Left renal cortex interstitium (tissue), 4 donors: ENCODE data around the gene ZC3H15. TPM values are rescaled to one million over a fixed set of nuclear protein-coding genes. Genes with fewer than 3 reads are reported as not detected.
"Not testable (repeated sequence)": the region's sequence is repeated elsewhere in the genome, so short reads cannot be mapped to it uniquely, and the experiment has no call there.

Source experiments
- DNase-seq, 4 donors: peaks; one replicate each; pipeline ENCODE4 v3.0.0-alpha.2; 2013; ENCODE audit warnings: low read depth in 4 of 4, low spot score in 2 of 4, missing footprints in 1 of 4
- polyA plus RNA-seq, 4 donors: library from polyadenylated mRNA; unstranded; fragments of 120-200 nt; gene quantifications; one replicate each; pipeline ENCODE4 v1.2.1, GENCODE V29; 2013; ENCODE audit not compliant: insufficient read length in 4 of 4

ZC3H15 gene
- polyA plus RNA-seq, 4 donors: 99.7 to 129 (median 117) TPM

DNA sequence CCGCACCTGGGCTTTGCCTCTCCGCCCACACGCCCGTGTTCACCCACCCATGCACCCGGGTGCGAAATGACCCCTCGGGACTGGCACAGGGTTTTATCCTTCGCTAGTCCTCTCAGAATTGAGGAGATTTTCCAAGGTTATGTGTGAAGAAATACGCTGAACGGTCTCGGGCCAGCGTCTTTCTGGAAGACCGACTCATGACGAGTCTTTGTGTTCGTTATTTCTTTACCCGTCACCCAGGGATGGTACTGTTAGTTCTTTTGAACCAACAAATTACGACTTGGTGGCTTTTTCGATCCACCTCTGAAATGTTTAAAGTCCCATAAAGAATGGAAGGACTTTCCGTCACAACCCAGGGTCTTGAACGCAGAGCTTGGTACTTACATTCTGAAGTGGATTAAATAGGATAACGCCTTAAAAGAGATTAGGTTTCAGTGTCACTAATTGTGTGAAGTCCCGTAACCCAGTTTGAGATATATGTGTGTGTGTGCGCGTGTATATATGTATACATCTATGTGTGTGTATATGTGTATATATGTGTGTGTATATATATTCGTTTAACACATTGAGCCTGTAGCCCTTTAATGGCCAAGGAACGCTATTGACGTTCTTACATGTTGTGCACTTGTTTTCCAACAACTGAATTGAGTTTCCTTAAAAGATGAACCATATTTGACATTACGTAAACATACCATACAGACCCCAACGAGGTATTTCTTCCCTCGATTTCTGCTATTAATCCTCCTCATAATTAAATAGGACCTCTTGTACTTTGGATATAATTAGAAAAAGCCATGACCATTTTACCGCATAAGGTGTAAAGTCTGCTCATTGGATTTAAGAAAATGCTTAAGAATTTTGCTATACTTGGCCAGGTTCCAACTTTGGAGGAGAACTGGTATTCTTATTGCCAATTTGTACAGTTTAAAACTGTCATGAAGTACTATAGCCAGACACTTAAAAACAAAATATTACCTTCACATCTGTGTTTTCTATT is 889 bp downstream of the ZC3H15 start:
- DNase-seq: peak in 2 of 4 donors; percentile 28 to 80

DNA sequence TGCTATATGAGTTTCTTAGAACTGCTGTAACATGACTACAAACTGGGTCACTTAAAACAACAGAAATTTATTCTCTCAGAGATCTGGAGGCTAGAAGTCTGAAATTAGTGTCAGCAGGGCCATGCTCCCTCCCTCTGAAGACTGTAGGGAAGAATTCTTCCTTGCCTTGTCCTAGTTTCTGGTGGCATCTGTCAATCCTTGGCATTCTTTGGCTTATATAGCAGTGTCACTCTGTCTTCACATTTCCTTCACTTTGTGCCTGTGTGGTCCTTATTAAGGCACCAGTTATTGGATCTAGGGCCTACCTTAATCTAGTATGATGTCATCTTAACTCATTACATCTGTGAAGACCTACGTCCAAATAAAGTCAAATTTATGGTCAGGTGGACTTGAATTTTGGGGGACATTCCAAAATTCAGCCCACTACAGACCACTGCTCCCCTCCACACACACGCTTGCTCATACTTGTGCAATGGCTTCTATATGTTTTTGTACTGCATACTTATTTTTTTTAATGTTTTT is 7.6 kb downstream of the ZC3H15 start:
- no peak for DNase-seq

DNA sequence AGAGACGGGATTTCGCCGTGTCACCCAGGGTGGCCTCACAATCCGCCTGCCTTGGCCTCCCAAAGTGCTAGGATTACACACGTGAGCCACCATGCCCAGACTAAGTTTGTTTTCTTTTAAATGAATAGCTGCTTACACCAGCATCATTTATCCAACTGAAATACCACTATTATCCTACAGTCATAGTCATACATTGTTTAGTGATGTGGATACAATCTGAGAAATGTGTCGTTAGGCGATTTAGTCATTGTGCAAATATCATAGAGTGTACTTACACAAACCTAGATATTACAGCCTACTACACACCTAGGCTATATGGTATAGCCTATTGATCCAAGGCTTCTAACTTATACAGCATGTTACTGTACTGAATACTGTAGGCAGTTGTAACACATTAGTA is 10.3 kb downstream of the ZC3H15 start:
- no peak for DNase-seq

DNA sequence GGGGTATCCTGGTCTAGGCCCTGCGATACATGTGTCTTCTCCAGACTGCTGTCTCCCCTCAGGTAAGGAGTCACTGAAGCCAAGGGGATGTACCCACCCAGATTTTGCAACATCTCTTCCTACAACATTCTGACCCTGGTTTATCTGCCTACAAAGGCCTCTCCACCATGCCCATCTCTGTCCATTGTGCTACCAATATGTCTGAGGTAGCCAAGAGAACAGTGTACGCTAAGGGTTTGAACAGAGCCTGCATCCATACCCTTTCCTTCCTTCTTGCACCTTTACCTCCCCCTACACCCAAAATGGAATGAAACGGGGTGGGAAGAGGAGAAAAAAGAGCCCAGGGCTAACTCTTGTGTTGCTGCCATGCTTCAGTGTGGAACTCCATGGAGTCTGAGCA is 11.9 kb downstream of the ZC3H15 start:
- DNase-seq: no peak

DNA sequence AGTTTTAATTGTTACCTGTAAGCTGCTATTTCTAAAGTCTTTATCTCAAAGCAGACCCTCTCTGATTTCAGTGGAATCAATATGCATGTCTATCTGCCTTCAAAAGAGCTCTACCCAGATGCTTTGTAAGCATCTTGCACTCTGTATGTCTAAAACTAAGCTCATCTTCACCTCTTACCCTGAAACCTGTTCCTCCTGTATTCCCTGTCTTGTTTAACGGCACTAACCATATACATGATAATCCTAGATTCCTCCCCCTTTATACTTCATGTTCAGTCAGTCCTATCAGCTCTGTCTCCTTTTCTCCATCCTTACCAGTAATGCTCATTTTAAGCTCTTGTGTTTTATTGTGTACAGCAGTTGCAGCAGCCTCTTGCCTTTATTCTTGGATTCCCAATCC is 12.8 kb downstream of the ZC3H15 start:
- DNase-seq: no peak

DNA sequence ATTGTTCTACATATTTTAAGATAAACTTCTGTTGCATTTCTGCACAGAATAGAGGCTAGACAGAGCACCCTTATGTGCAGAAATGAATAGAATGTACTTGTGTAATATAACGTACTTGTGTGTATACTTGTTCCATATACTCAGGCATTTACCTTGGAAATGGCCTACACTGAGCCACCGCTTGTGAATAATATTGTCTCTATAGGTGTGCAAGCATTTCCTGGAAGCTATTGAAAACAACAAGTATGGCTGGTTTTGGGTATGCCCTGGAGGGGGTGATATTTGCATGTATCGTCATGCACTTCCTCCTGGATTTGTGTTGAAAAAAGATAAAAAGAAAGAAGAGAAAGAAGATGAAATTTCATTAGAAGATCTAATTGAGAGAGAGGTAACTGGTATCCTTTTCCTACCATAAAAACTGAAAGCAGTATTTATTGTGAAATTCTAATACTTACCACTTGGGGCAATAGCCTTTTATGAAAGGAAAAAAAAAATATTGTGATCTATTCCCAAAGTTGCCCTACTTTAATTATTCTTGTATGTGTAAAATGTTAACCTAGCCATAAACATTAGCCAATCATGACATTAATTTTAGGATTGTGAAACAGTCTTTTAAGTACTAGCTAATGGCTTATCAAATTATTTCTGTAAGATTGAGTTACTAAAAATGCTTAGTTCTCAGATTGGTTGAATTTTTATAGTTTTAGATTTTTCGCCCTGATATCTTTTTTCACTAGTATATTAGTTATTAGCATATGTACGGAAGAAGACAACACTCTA is 18.0 kb downstream of the ZC3H15 start:
- DNase-seq: no peak

DNA sequence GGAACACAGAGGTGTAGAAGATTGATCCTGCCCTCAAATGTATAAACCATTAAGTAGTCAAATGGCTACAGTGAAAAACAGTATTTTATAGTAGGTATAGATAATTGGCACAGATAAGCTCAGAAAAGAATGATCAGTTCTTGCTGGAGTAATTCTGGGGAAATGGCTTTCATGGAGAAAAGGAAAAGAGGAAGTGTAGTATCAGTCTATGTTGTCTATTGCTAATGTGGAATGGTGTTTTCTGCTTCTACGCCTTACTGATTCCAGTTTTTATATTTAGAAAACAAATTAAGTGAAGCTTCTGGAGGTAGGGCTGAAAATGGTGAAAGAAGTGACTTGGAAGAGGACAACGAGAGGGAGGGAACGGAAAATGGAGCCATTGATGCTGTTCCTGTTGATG is 22.2 kb downstream of the ZC3H15 start:
- no peak for DNase-seq

DNA sequence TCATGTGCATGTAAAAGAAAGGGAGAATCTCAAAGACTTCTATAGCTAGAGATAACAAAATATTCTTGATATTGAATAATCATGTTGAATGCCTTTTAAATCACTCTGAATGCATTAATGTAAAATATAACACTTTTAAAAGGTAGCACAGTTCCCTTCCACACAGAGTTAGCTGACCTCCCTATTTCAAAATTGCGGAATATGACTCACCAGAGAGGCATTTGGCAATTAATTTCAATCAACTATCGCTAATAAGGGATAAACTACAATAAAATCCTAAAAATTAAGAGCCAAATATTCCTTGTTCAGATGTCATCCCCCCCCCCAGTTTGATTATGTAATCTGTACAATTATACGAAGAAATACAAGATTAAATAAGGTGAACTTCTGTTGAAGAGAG is 29.3 kb downstream of the ZC3H15 start:
- DNase-seq: no peak

DNA sequence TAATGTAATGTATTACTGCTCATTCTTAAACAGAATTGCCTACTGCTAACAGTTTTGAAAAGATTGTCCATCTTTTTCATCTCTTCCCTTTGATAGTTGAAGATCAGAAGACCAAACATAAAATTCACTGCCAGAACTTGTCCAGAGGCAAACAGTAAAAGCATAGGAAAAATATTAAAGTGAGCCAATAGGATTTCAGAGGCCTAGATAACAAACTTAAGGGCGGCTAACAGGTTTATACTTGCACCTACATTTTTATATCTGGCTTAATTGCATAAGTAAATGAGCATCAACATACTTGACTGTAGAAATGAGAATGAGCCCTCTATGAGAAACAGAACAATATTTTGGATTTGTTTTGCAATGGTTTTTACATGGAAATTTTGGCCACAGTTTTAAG is 30.3 kb downstream of the ZC3H15 start:
- no peak for DNase-seq

DNA sequence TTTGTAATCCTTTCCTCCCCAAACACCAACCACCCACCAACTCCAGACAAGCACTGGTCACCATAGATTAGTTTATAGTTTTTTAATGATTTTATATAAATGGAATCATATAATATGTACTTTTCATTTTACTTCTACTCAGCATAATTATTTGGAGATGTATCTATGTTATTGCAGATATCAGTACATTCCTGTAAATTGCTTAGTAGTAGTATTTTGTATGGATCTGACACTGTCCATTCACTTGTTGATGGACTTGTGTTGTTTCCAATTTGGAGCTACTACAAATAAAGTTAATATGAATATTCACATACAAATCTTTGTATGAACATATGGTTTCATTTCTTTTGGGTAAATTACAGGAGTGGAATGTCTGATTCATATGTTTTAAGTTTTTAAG is 31.0 kb downstream of the ZC3H15 start:
- DNase-seq: no peak

DNA sequence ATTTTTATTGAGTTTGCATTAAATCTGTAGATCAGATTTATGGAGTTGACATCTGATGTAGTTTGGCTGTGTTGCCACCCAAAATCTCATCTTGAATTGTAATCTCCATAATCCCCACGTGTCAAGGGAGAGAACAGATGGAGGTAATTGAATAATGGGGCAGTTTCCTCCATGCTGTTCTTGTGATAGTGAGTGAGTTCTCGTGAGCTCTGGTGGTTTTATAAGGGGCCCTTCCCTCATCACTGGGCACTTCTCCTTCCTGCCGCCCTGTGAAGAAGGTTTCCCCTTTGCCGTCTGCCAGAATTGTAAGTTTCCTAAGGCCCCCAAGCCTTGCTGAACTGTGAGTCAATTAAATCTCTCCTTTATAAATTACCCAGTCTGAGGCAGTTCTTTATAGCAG is 32.2 kb downstream of the ZC3H15 start:
- DNase-seq: no peak

DNA sequence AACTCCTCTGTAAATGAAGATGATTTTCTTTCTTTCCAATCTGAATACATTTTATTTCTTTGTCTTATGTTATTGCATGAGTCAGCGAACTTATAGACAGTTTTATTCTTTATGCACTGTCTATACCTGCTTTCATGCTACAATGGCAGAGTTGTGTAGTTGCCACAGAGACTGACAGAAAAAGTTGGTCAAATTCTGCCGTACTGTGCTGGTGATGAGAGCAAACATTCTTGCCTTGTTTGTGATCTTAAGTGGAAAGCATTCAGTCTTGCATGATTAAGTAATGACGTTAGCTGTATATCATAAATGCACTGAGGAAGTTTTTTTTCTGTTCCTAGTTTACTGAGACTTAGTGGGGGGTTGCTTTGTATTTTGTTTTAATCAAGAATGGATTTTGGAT is 32.9 kb downstream of the ZC3H15 start:
- DNase-seq: no peak

DNA sequence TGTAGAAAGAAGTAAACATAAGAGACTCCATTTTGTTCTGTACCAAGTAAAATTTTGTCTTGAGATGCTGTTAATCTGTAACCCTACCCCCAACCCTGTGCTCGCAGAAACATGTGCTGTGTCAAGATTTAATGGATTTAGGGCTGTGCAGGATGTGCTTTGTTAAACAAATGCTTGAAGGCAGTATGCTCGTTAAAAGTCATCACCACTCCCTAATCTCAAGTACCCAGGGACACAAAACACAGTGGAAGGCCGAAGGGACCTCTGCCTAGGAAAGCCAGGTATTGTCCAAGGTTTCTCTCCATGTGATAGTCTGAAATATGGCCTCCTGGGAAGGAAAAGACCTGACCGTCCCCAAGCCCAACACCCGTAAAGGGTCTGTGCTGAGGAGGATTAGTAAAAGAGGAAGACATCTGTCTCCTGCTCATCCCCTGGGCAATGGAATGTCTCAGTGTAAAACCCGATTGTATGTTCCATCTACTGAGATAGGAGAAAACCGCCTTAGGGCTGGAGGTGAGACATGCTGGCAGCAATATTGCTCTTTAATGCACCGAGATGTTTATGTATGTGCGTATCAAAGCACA is 35.6 kb downstream of the ZC3H15 start:
- not testable (repeated sequence) for DNase-seq

DNA sequence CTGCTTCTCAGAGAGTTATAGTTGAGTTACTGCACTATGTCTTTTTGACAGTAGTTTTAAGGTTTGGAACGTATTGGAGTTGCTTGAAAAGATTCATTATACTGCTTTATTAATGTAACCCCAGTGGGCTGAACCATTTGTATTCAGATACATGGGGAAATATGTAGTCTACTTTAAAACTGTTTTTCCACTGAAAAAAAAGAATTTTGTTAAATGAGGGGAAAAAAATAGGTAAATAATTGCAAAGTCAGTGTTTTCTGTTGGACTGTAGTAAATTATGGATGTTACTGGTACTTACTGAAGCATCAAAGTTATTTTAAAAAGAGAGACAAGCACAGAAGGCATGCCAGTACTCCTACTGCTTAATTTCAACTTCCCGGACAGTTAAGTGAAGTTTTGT is 36.4 kb downstream of the ZC3H15 start:
- DNase-seq: no peak

DNA sequence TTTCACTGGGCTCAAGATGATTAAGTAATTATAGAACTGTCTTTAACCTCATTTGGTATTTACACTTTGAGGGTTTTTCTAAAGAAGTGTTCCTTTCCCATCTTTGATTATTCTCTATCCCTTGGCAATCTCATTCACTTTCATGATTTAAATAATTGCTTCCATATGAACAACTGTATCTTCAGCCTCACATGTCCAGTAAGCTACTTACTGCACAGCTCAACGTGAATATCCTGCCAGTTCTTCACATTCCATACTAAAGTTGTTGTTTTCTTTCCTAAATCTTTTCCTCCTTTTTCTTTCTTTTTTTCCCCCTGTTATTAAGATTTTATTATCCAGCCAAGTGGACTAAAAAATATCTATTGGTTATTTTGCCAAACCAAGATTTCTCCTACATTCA is 37.7 kb downstream of the ZC3H15 start:
- no peak for DNase-seq

DNA sequence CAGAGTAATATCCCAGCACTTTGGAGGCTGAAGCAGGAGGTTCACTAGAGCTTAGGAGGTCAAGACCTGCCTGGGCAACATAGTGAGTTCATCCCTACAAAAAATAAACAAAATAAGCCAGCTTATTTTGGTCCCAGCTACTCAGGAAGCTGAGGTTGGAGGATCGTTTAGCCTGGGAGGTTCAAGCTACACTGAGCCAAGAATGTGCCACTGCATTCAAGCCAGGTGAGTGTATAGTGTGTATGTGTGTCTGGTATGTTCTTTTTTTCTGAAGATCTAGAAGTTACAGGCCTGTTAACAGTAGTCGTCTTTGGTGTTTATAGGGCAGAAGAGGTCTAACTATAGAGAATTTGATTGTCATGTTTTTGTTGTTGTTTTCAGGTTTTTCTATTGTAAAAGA is 40.2 kb downstream of the ZC3H15 start:
- no peak for DNase-seq

DNA sequence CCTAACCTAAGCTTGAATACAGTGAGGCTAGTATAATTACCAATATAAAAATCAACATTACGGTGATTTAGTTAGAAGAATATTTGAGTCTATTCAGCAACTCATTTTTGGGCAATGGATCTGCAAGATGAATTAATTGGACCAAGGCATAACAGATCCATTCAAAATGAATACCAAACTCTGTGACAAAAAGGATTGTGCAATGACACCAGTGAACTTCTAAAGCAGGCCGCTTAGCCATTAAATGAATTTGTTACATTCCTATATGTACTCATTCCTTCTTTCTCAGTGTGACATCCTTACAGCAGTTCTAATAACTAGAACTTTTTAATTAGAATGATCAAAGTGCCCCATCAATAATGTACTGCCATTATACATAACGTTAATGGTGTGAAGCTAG is 44.3 kb downstream of the ZC3H15 start:
- DNase-seq: no peak

DNA sequence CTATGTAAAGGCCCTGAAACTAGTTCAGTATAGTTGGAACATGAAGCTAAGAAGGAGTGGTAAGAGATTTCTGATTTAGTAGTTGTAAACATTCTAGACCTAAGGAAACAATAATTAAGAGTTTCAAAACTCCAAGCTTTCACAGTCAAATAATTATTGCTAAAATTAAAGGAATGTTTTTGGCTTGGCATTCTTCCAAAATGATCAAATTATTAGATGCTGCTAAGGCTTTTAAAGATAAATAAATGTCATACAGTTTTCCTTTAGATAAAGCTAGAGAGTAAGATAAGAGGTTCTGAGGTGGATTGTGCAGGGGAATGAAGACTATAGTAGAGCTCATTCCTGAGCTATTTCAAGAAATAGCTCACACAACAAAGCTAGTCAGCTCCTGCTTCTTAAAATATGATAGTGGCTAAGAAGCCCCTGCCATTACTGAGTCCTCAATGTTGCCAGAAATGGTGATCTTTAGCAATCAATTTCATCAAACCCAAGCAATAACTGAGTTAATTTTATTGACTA is 45.3 kb downstream of the ZC3H15 start:
- no peak for DNase-seq

DNA sequence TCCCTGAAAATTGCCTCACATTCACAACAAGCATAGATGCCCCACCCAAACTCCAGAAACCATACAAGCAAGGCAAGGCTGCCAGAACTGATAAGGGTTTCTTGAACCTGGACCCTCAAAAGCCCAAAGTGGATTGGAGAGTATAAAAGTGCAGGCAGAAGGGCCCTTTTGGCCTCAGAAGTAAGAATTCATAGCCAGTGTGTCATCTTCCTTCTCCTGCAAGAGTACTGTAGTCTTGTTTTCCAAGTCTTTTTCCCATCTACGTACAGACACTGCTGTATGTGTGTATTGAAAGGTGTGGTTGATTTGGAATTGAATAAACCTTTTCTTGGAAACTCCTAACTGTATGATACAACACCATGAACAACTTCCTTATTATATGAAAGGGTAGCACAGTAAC is 46.8 kb downstream of the ZC3H15 start:
- no peak for DNase-seq

DNA sequence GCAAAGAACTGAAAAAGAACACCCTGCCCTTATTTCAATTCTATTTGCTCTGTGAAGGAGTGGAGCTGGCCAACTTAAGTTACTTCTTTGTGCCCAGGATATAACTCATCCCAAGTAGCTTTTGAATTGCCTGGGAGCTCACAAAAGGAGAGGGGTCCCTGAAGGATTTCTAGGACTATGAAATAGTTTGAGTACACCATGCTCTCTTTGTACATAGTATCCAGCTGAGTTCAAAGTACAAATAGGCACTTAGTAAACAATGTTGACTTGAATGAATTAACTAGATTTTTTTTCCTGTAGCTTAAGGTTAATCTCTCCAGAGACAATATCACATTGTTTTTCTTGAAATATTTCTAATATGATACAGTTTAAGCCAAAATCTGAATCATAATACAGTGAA is 47.7 kb downstream of the ZC3H15 start:
- no peak for DNase-seq

DNA sequence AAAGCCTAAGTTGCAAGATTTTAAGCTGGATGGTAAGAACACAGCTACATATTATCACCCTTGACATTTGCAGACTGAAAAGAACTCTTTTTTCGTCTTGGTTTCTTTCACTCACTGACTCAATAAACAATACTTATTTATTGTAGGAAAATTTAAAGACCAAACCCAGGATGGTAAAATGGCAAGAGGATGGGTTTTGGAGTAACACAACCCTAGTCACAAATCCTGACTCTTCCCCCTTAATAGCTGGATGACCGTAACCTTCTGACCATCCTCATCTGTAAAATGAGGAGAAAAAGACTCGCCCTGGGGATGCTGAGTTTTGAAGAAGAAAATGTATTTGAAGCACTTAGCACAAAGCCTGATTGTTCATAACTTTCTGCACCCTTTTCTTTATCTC is 48.3 kb downstream of the ZC3H15 start:
- DNase-seq: no peak
